Suprapubic skin (tissue), 4 donors: ENCODE results near the gene ATP6V0B.

ENCODE experiments used
- POLR2A ChIP-seq, 2 donors: fragments of 450-650 bp; IDR thresholded peaks; one replicate each; pipeline ENCODE4 v1.6.1; 2017; ENCODE audit warnings: antibody characterized with exemption in 2 of 2, mild to moderate bottlenecking in 2 of 2, moderate library complexity in 2 of 2
- POLR2AphosphoS5 ChIP-seq, 3 donors: sonication (generic); formaldehyde crosslinking; IDR thresholded peaks; one replicate each; pipeline ENCODE4 v1.6.1; 2017; ENCODE audit warnings: antibody characterized with exemption in 3 of 3
- TF ChIP-seq, protein P1 (sequence below), 2 donors: fragments of 200-600 bp in 1 of 2; fragments of 450-650 bp in 1 of 2; sonication (generic) in 1 of 2; IDR thresholded peaks; one replicate each; pipeline ENCODE4 v1.5.1; 2016 to 2019; ENCODE audit warnings: antibody characterized with exemption in 2 of 2, mild to moderate bottlenecking in 1 of 2, moderate library complexity in 1 of 2

DNA sequence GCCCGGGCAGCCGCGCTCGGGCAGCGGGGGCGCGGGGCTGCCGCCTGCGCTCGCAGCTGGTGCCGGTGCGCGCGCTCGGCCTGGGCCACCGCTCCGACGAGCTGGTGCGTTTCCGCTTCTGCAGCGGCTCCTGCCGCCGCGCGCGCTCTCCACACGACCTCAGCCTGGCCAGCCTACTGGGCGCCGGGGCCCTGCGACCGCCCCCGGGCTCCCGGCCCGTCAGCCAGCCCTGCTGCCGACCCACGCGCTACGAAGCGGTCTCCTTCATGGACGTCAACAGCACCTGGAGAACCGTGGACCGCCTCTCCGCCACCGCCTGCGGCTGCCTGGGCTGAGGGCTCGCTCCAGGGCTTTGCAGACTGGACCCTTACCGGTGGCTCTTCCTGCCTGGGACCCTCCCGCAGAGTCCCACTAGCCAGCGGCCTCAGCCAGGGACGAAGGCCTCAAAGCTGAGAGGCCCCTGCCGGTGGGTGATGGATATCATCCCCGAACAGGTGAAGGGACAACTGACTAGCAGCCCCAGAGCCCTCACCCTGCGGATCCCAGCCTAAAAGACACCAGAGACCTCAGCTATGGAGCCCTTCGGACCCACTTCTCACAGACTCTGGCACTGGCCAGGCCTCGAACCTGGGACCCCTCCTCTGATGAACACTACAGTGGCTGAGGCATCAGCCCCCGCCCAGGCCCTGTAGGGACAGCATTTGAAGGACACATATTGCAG is 38.2 kb upstream of the ATP6V0B start:
- TF ChIP-seq, protein P1, sequence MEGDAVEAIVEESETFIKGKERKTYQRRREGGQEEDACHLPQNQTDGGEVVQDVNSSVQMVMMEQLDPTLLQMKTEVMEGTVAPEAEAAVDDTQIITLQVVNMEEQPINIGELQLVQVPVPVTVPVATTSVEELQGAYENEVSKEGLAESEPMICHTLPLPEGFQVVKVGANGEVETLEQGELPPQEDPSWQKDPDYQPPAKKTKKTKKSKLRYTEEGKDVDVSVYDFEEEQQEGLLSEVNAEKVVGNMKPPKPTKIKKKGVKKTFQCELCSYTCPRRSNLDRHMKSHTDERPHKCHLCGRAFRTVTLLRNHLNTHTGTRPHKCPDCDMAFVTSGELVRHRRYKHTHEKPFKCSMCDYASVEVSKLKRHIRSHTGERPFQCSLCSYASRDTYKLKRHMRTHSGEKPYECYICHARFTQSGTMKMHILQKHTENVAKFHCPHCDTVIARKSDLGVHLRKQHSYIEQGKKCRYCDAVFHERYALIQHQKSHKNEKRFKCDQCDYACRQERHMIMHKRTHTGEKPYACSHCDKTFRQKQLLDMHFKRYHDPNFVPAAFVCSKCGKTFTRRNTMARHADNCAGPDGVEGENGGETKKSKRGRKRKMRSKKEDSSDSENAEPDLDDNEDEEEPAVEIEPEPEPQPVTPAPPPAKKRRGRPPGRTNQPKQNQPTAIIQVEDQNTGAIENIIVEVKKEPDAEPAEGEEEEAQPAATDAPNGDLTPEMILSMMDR (IDR thresholded peaks at IDR 0.05), result peak in 1 of 2 donors; percentile 6
- TF ChIP-seq POLR2A (IDR thresholded peaks at IDR 0.05) (no peak), POLR2AphosphoS5 (IDR thresholded peaks at IDR 0.05) (no peak)
